BLaER1 treated with 17β-estradiol and CSF1 and Interleukin-3, amounts not matched to agents 10 nM and 100 nM (cell line): ENCODE results near the gene LCP2.

Experiments
- H3K27ac ChIP-seq, 11 experiments: shearing (Covaris generic); formaldehyde crosslinking; 2 replicates each; pipeline ENCODE4 v1.8.1; 2022
- H3K27me3 ChIP-seq, 11 experiments: shearing (Covaris generic); formaldehyde crosslinking; 2 replicates each; pipeline ENCODE4 v1.8.1; 2022
- H3K36me3 ChIP-seq, 11 experiments: shearing (Covaris generic); formaldehyde crosslinking; 2 replicates each; pipeline ENCODE4 v1.8.1; 2022
- H3K4me1 ChIP-seq, 10 experiments: shearing (Covaris generic); formaldehyde crosslinking; 2 replicates each; pipeline ENCODE4 v1.8.1; 2022
- H3K4me2 ChIP-seq, 11 experiments: shearing (Covaris generic); formaldehyde crosslinking; 2 replicates each; pipeline ENCODE4 v1.8.1; 2022
- H3K4me3 ChIP-seq, 10 experiments: shearing (Covaris generic); formaldehyde crosslinking; 2 replicates each; pipeline ENCODE4 v1.8.1; 2022
- H3K9ac ChIP-seq, 11 experiments: shearing (Covaris generic); formaldehyde crosslinking; 2 replicates each; pipeline ENCODE4 v1.8.1; 2022
- H3K9me3 ChIP-seq, 11 experiments: shearing (Covaris generic); formaldehyde crosslinking; replicated peaks in 1 of 11; 2 replicates each; pipeline ENCODE4 v1.8.1; 2022
- H4K20me1 ChIP-seq, 11 experiments: shearing (Covaris generic); formaldehyde crosslinking; 2 replicates each; pipeline ENCODE4 v1.8.1; 2022
- Cebpa-rat ChIP-seq, 11 experiments: shearing (Covaris generic); IDR thresholded peaks; 2 replicates each; pipeline ENCODE4 v1.8.1; 2022

The LCP2 gene

GRCh38 chr5:170289121-170289520, 8.5 kb downstream of the LCP2 start:
- Histone ChIP-seq H3K4me1 (peaks cover 88 to 100% (median 98%) of the 10 kb centered on the region in 10 experiments), H3K9me3 (peaks cover 0 to 28% (median 9%) of the 10 kb centered on the region in 11 experiments; a peak in 11 of 22 replicates), H3K4me2 (peak overlapping the region; percentile 42 to 98 (median 83)), H3K27ac (peak overlapping the region in 8 of 11 experiments; percentile 56 to 86 (median 81); a peak in 15 of 22 replicates), H3K4me3 (peak overlapping the region in 4 of 10 experiments; percentile 7 to 41 (median 17); a peak in 6 of 20 replicates), H3K27me3 (no peaks in the 10 kb centered on the region), H4K20me1 (peaks cover 34 to 99% (median 59%) of the 10 kb centered on the region in 11 experiments), H3K9ac (peak overlapping the region in 5 of 11 experiments; percentile 27 to 66 (median 43); a peak in 5 of 22 replicates), H3K36me3 (peaks cover 85 to 95% (median 92%) of the 10 kb centered on the region in 11 experiments)
- TF ChIP-seq Cebpa-rat (IDR thresholded peaks at IDR 0.05), result no peak

GRCh38 chr5:170288551-170288950, 9.0 kb downstream of the LCP2 start:
- no peak for TF ChIP-seq Cebpa-rat (IDR thresholded peaks at IDR 0.05)
- peaks cover 85 to 100% (median 98%) of the 10 kb centered on the region in 10 experiments for H3K4me1 ChIP-seq
- H3K4me2 ChIP-seq, result peak overlapping the region; percentile 42 to 98 (median 83)
- peaks cover 0 to 30% (median 9%) of the 10 kb centered on the region in 11 experiments; a peak in 11 of 22 replicates for H3K9me3 ChIP-seq
- H3K27me3 ChIP-seq, result no peaks in the 10 kb centered on the region
- H3K36me3 ChIP-seq, result peaks cover 88 to 95% (median 94%) of the 10 kb centered on the region in 11 experiments
- peaks cover 28 to 99% (median 58%) of the 10 kb centered on the region in 11 experiments for H4K20me1 ChIP-seq
- peak overlapping the region in 6 of 10 experiments; percentile 2 to 41 (median 18); a peak in 7 of 20 replicates for H3K4me3 ChIP-seq
- peak overlapping the region in 9 of 11 experiments; percentile 31 to 72 (median 62); a peak in 14 of 22 replicates for H3K9ac ChIP-seq
- peak overlapping the region in 10 of 11 experiments; percentile 49 to 86 (median 79); a peak in 18 of 22 replicates for H3K27ac ChIP-seq

- peaks cover 0 to 30% (median 9%) of the 10 kb centered on the region in 11 experiments; a peak in 11 of 22 replicates for H3K9me3 ChIP-seq
- H3K4me1 ChIP-seq, result peaks cover 85 to 100% (median 98%) of the 10 kb centered on the region in 10 experiments
- H4K20me1 ChIP-seq, result peaks cover 24 to 99% (median 58%) of the 10 kb centered on the region in 11 experiments
- H3K9ac ChIP-seq, result peak overlapping the region in 9 of 11 experiments; percentile 31 to 72 (median 62); a peak in 14 of 22 replicates
- peak overlapping the region in 5 of 10 experiments; percentile 2 to 41 (median 21); a peak in 5 of 20 replicates for H3K4me3 ChIP-seq
- no peaks in the 10 kb centered on the region for H3K27me3 ChIP-seq
- no peak for TF ChIP-seq Cebpa-rat (IDR thresholded peaks at IDR 0.05)
- peak overlapping the region; percentile 42 to 98 (median 83) for H3K4me2 ChIP-seq
- H3K27ac ChIP-seq, result peak overlapping the region in 10 of 11 experiments; percentile 49 to 86 (median 79); a peak in 18 of 22 replicates
- peaks cover 91 to 98% (median 95%) of the 10 kb centered on the region in 11 experiments for H3K36me3 ChIP-seq
These were observed 9.4 kb downstream of the LCP2 start for GRCh38 chr5:170288151-170288550.

- no peaks in the 10 kb centered on the region for H3K27me3 ChIP-seq
- H3K4me3 ChIP-seq, result peak overlapping the region in 1 of 10 experiments; percentile 39; a peak in 3 of 20 replicates
- H3K4me2 ChIP-seq, result peak overlapping the region; percentile 49 to 95 (median 62); a peak in 21 of 22 replicates
- H3K4me1 ChIP-seq, result peaks cover 82 to 100% (median 98%) of the 10 kb centered on the region in 10 experiments
- peak overlapping the region in 10 of 11 experiments; percentile 37 to 86 (median 79); a peak in 20 of 22 replicates for H3K27ac ChIP-seq
- peak in 5 of 11 experiments; percentile 37 to 77 (median 53); a peak in 9 of 22 replicates for TF ChIP-seq Cebpa-rat (IDR thresholded peaks at IDR 0.05)
- peaks cover 91 to 98% (median 95%) of the 10 kb centered on the region in 11 experiments for H3K36me3 ChIP-seq
- peak overlapping the region in 8 of 11 experiments; percentile 36 to 72 (median 59); a peak in 11 of 22 replicates for H3K9ac ChIP-seq
- peaks cover 18 to 99% (median 58%) of the 10 kb centered on the region in 11 experiments for H4K20me1 ChIP-seq
- H3K9me3 ChIP-seq, result peaks cover 0 to 30% (median 9%) of the 10 kb centered on the region in 11 experiments; a peak in 11 of 22 replicates
These were observed 10.0 kb downstream of the LCP2 start for GRCh38 chr5:170287532-170287931.

GRCh38 chr5:170286386-170286925, 11.1 kb downstream of the LCP2 start:
- peaks cover 0 to 30% (median 9%) of the 10 kb centered on the region in 11 experiments; a peak in 11 of 22 replicates for H3K9me3 ChIP-seq
- peak overlapping the region in 3 of 10 experiments; percentile 3 to 39 (median 5); a peak in 3 of 20 replicates for H3K4me3 ChIP-seq
- peak overlapping the region in 3 of 11 experiments; percentile 34 to 54 (median 47); a peak in 3 of 22 replicates for H3K9ac ChIP-seq
- H3K27ac ChIP-seq, result peak overlapping the region in 10 of 11 experiments; percentile 37 to 86 (median 79); a peak in 17 of 22 replicates
- no peaks in the 10 kb centered on the region for H3K27me3 ChIP-seq
- H3K4me1 ChIP-seq, result peaks cover 80 to 100% (median 98%) of the 10 kb centered on the region in 10 experiments
- H3K4me2 ChIP-seq, result peak overlapping the region; percentile 49 to 95 (median 62)
- H4K20me1 ChIP-seq, result peaks cover 7 to 99% (median 58%) of the 10 kb centered on the region in 11 experiments; a peak in 21 of 22 replicates
- H3K36me3 ChIP-seq, result peaks cover 91 to 98% (median 95%) of the 10 kb centered on the region in 11 experiments
- no peak for TF ChIP-seq Cebpa-rat (IDR thresholded peaks at IDR 0.05)

GRCh38 chr5:170285181-170285580, 12.4 kb downstream of the LCP2 start:
- TF ChIP-seq Cebpa-rat (IDR thresholded peaks at IDR 0.05), result no peak
- Histone ChIP-seq H3K4me1 (peaks cover 82 to 100% (median 98%) of the 10 kb centered on the region in 10 experiments), H3K9me3 (peaks cover 0 to 30% (median 9%) of the 10 kb centered on the region in 11 experiments; a peak in 11 of 22 replicates), H3K4me3 (no peak overlapping the region; a peak in 2 of 20 replicates), H4K20me1 (peaks cover 3 to 99% (median 51%) of the 10 kb centered on the region in 11 experiments; a peak in 21 of 22 replicates), H3K27ac (peak overlapping the region in 9 of 11 experiments; percentile 16 to 86 (median 80); a peak in 11 of 22 replicates), H3K36me3 (peaks cover 91 to 98% (median 94%) of the 10 kb centered on the region in 11 experiments), H3K9ac (no peak overlapping the region; a peak in 1 of 22 replicates), H3K27me3 (no peaks in the 10 kb centered on the region), H3K4me2 (peak overlapping the region in 10 of 11 experiments; percentile 49 to 95 (median 62); a peak in 20 of 22 replicates)

GRCh38 chr5:170284231-170284630, 13.3 kb downstream of the LCP2 start:
- H3K36me3 ChIP-seq, result peaks cover 82 to 93% (median 90%) of the 10 kb centered on the region in 11 experiments
- peaks cover under 1 to 99% (median 50%) of the 10 kb centered on the region in 11 experiments; a peak in 20 of 22 replicates for H4K20me1 ChIP-seq
- peaks cover 0 to 30% (median 9%) of the 10 kb centered on the region in 11 experiments; a peak in 11 of 22 replicates for H3K9me3 ChIP-seq
- no peaks in the 10 kb centered on the region for H3K27me3 ChIP-seq
- H3K4me2 ChIP-seq, result peak overlapping the region in 6 of 11 experiments; percentile 84 to 97 (median 94); a peak in 10 of 22 replicates
- peak overlapping the region in 1 of 11 experiments; percentile 86; a peak in 2 of 22 replicates for H3K27ac ChIP-seq
- H3K9ac ChIP-seq, result no peak overlapping the region
- H3K4me1 ChIP-seq, result peaks cover 82 to 100% (median 98%) of the 10 kb centered on the region in 10 experiments
- TF ChIP-seq Cebpa-rat (IDR thresholded peaks at IDR 0.05), result no peak
- H3K4me3 ChIP-seq, result no peak overlapping the region

- H3K36me3 ChIP-seq, result peaks cover 72 to 84% (median 80%) of the 10 kb centered on the region in 11 experiments
- H3K27ac ChIP-seq, result peak overlapping the region in 7 of 11 experiments; percentile 3 to 41 (median 21); a peak in 10 of 22 replicates
- no peak overlapping the region for H3K4me3 ChIP-seq
- H3K4me1 ChIP-seq, result peaks cover 79 to 99% (median 96%) of the 10 kb centered on the region in 10 experiments
- no peaks in the 10 kb centered on the region for H3K27me3 ChIP-seq
- no peak for TF ChIP-seq Cebpa-rat (IDR thresholded peaks at IDR 0.05)
- H3K9me3 ChIP-seq, result peaks cover 0 to 30% (median 9%) of the 10 kb centered on the region in 11 experiments; a peak in 11 of 22 replicates
- H3K9ac ChIP-seq, result peak overlapping the region in 1 of 11 experiments; percentile 0; a peak in 2 of 22 replicates
- peak overlapping the region in 8 of 11 experiments; percentile 13 to 97 (median 91); a peak in 16 of 22 replicates for H3K4me2 ChIP-seq
- peaks cover 0 to 98% (median 43%) of the 10 kb centered on the region in 11 experiments; a peak in 19 of 22 replicates for H4K20me1 ChIP-seq
These were observed 14.3 kb downstream of the LCP2 start for GRCh38 chr5:170283296-170283695.
